CD14-positive monocyte (primary cell): ENCODE data around the gene CRAMP1. TPM values are rescaled to one million over a fixed set of nuclear protein-coding genes. Genes with fewer than 3 reads are reported as not detected.

Experiments used
- DNase-seq, 3 donors: peaks; one replicate each; pipeline ENCODE4 v3.0.0-alpha.2; 2011 to 2022
- H2AFZ ChIP-seq: 2 replicates; pipeline ENCODE4 v1.6.0; 2012; ENCODE audit warnings: mild to moderate bottlenecking, low read depth, low read length, inconsistent platforms; ENCODE audit not compliant: insufficient read depth, poor library complexity, severe bottlenecking
- H3K27ac ChIP-seq, 2 donors: 1 replicate in 1 of 2; 2 replicates in 1 of 2; pipeline ENCODE4 v1.5.1; 2012 to 2013; ENCODE audit warnings: low read length in 2 of 2, control low read depth in 1 of 2, inconsistent platforms in 1 of 2, low read depth in 1 of 2, mild to moderate bottlenecking in 1 of 2
- H3K27me3 ChIP-seq, 2 donors: one replicate each; pipeline versions ENCODE4 v1.6.0 to v1.6.1; 2011 to 2013; ENCODE audit warnings: low read length in 2 of 2; ENCODE audit not compliant: control insufficient read depth in 2 of 2, insufficient read depth in 2 of 2
- H3K36me3 ChIP-seq, 2 donors: replicated peaks in 1 of 2; 1 replicate in 1 of 2; 2 replicates in 1 of 2; pipeline versions ENCODE4 v1.5.1 to v1.6.1; 2012 to 2013; ENCODE audit warnings: low read length in 2 of 2, control low read depth in 1 of 2, inconsistent platforms in 1 of 2, mild to moderate bottlenecking in 1 of 2; ENCODE audit not compliant: insufficient read depth in 2 of 2, control insufficient read depth in 1 of 2
- H3K4me1 ChIP-seq, 2 donors: 1 replicate in 1 of 2; 2 replicates in 1 of 2; pipeline versions ENCODE4 v1.5.1 to v1.6.1; 2012 to 2013; ENCODE audit warnings: low read length in 2 of 2, control low read depth in 1 of 2, inconsistent platforms in 1 of 2, mild to moderate bottlenecking in 1 of 2, moderate library complexity in 1 of 2; ENCODE audit not compliant: insufficient read depth in 2 of 2, control insufficient read depth in 1 of 2
- H3K4me2 ChIP-seq: replicated peaks from 2 replicates; pipeline ENCODE3; 2012; ENCODE audit warnings: low read length, moderate library complexity, mild to moderate bottlenecking; ENCODE audit not compliant: poor library complexity, severe bottlenecking; ENCODE audit errors: extremely low read depth
- H3K4me3 ChIP-seq, 3 experiments: fragments of 200-600 bp in 1 of 3; sonication (generic) in 1 of 3; replicated peaks in 1 of 3; 1 replicate in 2 of 3; 2 replicates in 1 of 3; pipeline ENCODE4 v1.5.1; 2011 to 2013; ENCODE audit warnings: low read length in 3 of 3, mild to moderate bottlenecking in 3 of 3, control low read depth in 2 of 3, low read depth in 2 of 3, inconsistent platforms in 1 of 3, moderate library complexity in 1 of 3
- H3K79me2 ChIP-seq: 2 replicates; pipeline ENCODE4 v1.6.0; 2012; ENCODE audit warnings: mild to moderate bottlenecking, control low read depth, inconsistent platforms, low read length, moderate library complexity; ENCODE audit not compliant: insufficient read depth
- H3K9ac ChIP-seq: 2 replicates; pipeline ENCODE4 v1.6.0; 2017; ENCODE audit warnings: low read length, mild to moderate bottlenecking; ENCODE audit not compliant: insufficient read depth, poor library complexity, severe bottlenecking
- H3K9me3 ChIP-seq, 2 donors: replicated peaks in 1 of 2; 1 replicate in 1 of 2; 2 replicates in 1 of 2; pipeline versions ENCODE4 v1.5.1 to v1.6.1; 2012 to 2013; ENCODE audit warnings: low read length in 2 of 2, control low read depth in 1 of 2; ENCODE audit not compliant: control insufficient read depth in 1 of 2, insufficient read depth in 1 of 2
- H4K20me1 ChIP-seq: 2 replicates; pipeline ENCODE4 v1.6.0; 2012; ENCODE audit warnings: mild to moderate bottlenecking, low read length, control low read depth, moderate library complexity; ENCODE audit not compliant: insufficient read depth
- H3K27ac Mint-ChIP-seq, 7 donors: one replicate each; pipeline ENCODE4 v1.8.0; 2020; ENCODE audit warnings: mild to moderate bottlenecking in 7 of 7, mixed read lengths in 7 of 7, moderate library complexity in 6 of 7, inconsistent platforms in 2 of 7
- H3K27me3 Mint-ChIP-seq, 3 donors: one replicate each; pipeline ENCODE4 v1.8.0; 2021 to 2022; ENCODE audit warnings: low read depth in 3 of 3, mild to moderate bottlenecking in 3 of 3, mixed read lengths in 3 of 3, moderate library complexity in 3 of 3, inconsistent platforms in 1 of 3
- H3K36me3 Mint-ChIP-seq, 2 donors: one replicate each; pipeline ENCODE4 v1.8.0; 2020; ENCODE audit warnings: mixed read lengths in 2 of 2, inconsistent platforms in 1 of 2, mild to moderate bottlenecking in 1 of 2
- H3K4me1 Mint-ChIP-seq: one replicate; pipeline ENCODE4 v1.8.0; 2020; ENCODE audit warnings: mild to moderate bottlenecking, mixed read lengths
- H3K4me3 Mint-ChIP-seq, 2 donors: one replicate each; pipeline ENCODE4 v1.8.0; 2020; ENCODE audit warnings: mild to moderate bottlenecking in 2 of 2, mixed read lengths in 2 of 2, moderate library complexity in 1 of 2
- H3K9me3 Mint-ChIP-seq, 7 donors: one replicate each; pipeline ENCODE4 v1.8.0; 2020 to 2022; ENCODE audit warnings: mixed read lengths in 7 of 7, mild to moderate bottlenecking in 6 of 7, moderate library complexity in 6 of 7, inconsistent platforms in 2 of 7
- WGBS: methylation state at CpG from one replicate; pipeline ENCODE4 v1.1.5; 2013; ENCODE audit warnings: missing lambda C conversion rate; ENCODE audit not compliant: insufficient coverage; 5-methylcytosine and 5-hydroxymethylcytosine counted together
- intact Hi-C, 2 donors: fragments of 100-400 bp; cut with micrococcal nuclease; formaldehyde crosslinking; loops; one replicate each; pipeline versions ENCODE4 v1.15.0 to v1.15.1; 2023
- polyA plus RNA-seq, 3 donors: library from polyadenylated mRNA; depleted of rRNA in 1 of 3; unstranded in 2 of 3; stranded (reverse) in 1 of 3; fragments of 300-500 nt in 2 of 3; fragments of >200 nt in 1 of 3; fragmentation: Illumina TruSeq in 2 of 3; gene quantifications; 1 replicate in 2 of 3; 2 replicates in 1 of 3; pipeline ENCODE4 v1.2.3, GENCODE V29; 2012 to 2021
- TF ChIP-seq, protein P1 (sequence below): fragments of 200-600 bp; IDR thresholded peaks from one replicate; pipeline ENCODE4 v1.8.0; 2022; ENCODE audit warnings: antibody characterized with exemption, mild to moderate bottlenecking

CRAMP1 gene
- polyA plus RNA-seq, 3 donors = 0.46 to 12.3 (median 1.0) TPM

DNA sequence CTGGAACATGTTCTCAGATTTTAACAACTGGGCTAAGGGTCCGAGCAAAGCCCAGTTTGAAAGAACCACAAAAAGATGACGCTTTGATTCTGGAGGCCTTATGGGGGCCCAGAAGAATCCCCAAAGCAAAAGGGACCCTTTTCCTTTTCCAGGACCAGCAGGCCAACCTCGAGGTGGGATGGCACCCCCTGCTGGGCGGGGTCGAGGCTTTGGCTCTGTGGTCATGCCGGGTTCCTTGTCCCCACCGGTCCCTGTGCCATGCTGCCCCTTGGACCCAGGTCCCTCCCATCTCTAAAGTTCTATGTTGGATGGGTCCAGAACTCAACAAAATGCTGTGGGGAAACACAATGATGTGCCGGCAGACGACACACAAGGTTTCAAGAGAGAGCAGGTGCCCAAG, 47.8 kb upstream of the CRAMP1 start:
- Histone ChIP-seq H3K27ac (no peak overlapping the region), H3K27me3 (no peaks in the 10 kb centered on the region), H4K20me1 (no peaks in the 10 kb centered on the region), H2AFZ (no peak overlapping the region), H3K79me2 (no peaks in the 10 kb centered on the region), H3K36me3 (no peaks in the 10 kb centered on the region), H3K9ac (no peak overlapping the region), H3K9me3 (no peaks in the 10 kb centered on the region), H3K4me1 (no peaks in the 10 kb centered on the region), H3K4me2 (no peak overlapping the region), H3K4me3 (no peak overlapping the region)
- no peak overlapping the region for H3K4me3 Mint-ChIP-seq
- TF ChIP-seq, protein P1, sequence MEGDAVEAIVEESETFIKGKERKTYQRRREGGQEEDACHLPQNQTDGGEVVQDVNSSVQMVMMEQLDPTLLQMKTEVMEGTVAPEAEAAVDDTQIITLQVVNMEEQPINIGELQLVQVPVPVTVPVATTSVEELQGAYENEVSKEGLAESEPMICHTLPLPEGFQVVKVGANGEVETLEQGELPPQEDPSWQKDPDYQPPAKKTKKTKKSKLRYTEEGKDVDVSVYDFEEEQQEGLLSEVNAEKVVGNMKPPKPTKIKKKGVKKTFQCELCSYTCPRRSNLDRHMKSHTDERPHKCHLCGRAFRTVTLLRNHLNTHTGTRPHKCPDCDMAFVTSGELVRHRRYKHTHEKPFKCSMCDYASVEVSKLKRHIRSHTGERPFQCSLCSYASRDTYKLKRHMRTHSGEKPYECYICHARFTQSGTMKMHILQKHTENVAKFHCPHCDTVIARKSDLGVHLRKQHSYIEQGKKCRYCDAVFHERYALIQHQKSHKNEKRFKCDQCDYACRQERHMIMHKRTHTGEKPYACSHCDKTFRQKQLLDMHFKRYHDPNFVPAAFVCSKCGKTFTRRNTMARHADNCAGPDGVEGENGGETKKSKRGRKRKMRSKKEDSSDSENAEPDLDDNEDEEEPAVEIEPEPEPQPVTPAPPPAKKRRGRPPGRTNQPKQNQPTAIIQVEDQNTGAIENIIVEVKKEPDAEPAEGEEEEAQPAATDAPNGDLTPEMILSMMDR = peak; percentile 36
- intact Hi-C loops = no loop called here
- 83% methylated on average over 8 of the region's 9 CpGs for WGBS
- peaks cover 0 to 2% (median 0%) of the 10 kb centered on the region in 7 donors for H3K9me3 Mint-ChIP-seq
- no peaks in the 10 kb centered on the region for H3K4me1 Mint-ChIP-seq
- peaks cover 0 to 1% (median 0%) of the 10 kb centered on the region in 3 donors for H3K27me3 Mint-ChIP-seq
- peak overlapping the region in 1 of 7 donors; percentile 47 for H3K27ac Mint-ChIP-seq
- peak in 2 of 3 donors; percentile 5 to 16 for DNase-seq
- H3K36me3 Mint-ChIP-seq = peaks cover 0 to 9% of the 10 kb centered on the region in 2 donors

DNA sequence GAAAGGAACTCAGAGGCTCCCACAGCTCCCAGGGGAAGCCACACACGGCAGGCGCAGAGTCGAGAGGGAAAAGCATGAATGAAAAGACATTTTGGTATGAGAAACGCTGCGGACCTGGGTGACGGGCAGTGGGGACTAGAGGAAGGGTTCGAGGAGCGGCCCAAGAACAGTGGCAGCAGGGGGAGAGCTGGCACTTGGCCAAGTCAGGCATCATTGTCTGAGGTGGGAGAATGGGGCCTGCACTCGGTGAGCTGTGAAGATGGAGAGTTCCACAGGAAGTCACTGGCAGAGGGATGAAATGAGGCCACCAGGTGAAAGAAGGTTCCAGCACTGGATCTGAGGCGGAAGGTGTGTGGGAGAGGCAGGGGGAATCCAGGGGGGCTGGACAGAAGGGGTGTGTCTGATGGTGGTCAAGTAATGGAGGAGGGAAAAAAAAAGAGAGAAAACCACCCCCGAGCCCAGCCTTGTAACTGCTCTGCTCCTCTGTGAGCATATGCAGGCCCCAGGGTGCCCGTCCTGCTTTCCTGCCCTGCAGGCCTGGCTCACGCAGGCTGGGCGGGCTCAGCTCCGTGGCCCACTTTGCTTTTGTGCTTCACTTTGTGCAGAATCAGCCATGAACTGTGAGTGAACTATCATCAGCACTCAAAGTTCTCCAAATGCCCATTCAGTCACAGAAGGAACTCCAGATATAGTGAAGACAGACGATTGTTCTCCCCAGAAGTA, 46.9 kb upstream of the CRAMP1 start:
- TF ChIP-seq, protein P1 = no peak
- no peak for DNase-seq
- Histone ChIP-seq H3K4me1 (no peaks in the 10 kb centered on the region), H3K36me3 (no peaks in the 10 kb centered on the region), H3K9ac (no peak overlapping the region), H4K20me1 (no peaks in the 10 kb centered on the region), H3K27me3 (no peaks in the 10 kb centered on the region), H3K4me2 (no peak overlapping the region), H3K9me3 (no peaks in the 10 kb centered on the region), H3K4me3 (no peak overlapping the region), H2AFZ (no peak overlapping the region), H3K79me2 (no peaks in the 10 kb centered on the region), H3K27ac (no peak overlapping the region)
- 96% methylated on average over 16 of the region's 16 CpGs for WGBS
- H3K4me1 Mint-ChIP-seq = no peaks in the 10 kb centered on the region
- peaks cover 0 to 6% of the 10 kb centered on the region in 2 donors for H3K36me3 Mint-ChIP-seq
- H3K27ac Mint-ChIP-seq = peak overlapping the region in 1 of 7 donors; percentile 64
- intact Hi-C loops = no loop called here
- no peak overlapping the region for H3K4me3 Mint-ChIP-seq
- peaks cover 0 to 1% (median 0%) of the 10 kb centered on the region in 3 donors for H3K27me3 Mint-ChIP-seq
- peaks cover 0 to 2% (median 0%) of the 10 kb centered on the region in 7 donors for H3K9me3 Mint-ChIP-seq
